ENCODE measurements around the gene RABL3. TPM values are rescaled to one million over a fixed set of nuclear protein-coding genes. Genes with fewer than 3 reads are reported as not detected.

The RABL3 gene
- total RNA-seq, 6 donors from 2014 or later = 4.9 to 20.1 (median 14.2) TPM

GRCh38 chr3:120646771-120647432 lies 95.4 kb downstream of the RABL3 start:
- Histone ChIP-seq H3K27me3 (no peaks in the 10 kb centered on the region), H3K27ac (no peak overlapping the region), H3K9me3 (no peaks in the 10 kb centered on the region), H3K4me1 (no peaks in the 10 kb centered on the region), H3K36me3 (no peaks in the 10 kb centered on the region), H3K4me3 (no peak overlapping the region)
- DNase-seq (no peak), ATAC-seq (ENCODE audit: low FRiP score in 2 of 2) (no peak)
- TF ChIP-seq POLR2AphosphoS5 (IDR thresholded peaks at IDR 0.05) (no peak), CTCF (IDR thresholded peaks at IDR 0.05) (no peak), POLR2A (IDR thresholded peaks at IDR 0.05) (no peak), EP300 (IDR thresholded peaks at IDR 0.05) (no peak)
- whole genome bisulfite sequencing, 2 donors = 84% methylated on average over 5 of the region's 5 CpGs

- WGBS, 2 donors = 60 to 64% methylated on average over 5 of the region's 5 CpGs
- TF ChIP-seq POLR2AphosphoS5 (IDR thresholded peaks at IDR 0.05) = no peak
- TF ChIP-seq EP300 (IDR thresholded peaks at IDR 0.05) = no peak
- TF ChIP-seq CTCF (IDR thresholded peaks at IDR 0.05) = no peak
- no peak for TF ChIP-seq POLR2A (IDR thresholded peaks at IDR 0.05)
- Histone ChIP-seq H3K27me3 (no peaks in the 10 kb centered on the region), H3K36me3 (no peaks in the 10 kb centered on the region), H3K4me3 (no peak overlapping the region), H3K9me3 (no peaks in the 10 kb centered on the region), H3K4me1 (no peaks in the 10 kb centered on the region), H3K27ac (no peak overlapping the region)
- DNase-seq = no peak
- no peak for ATAC-seq (ENCODE audit: low FRiP score in 2 of 2)
Observed at GRCh38 chr3:120645083-120645845, 97.1 kb downstream of the RABL3 start.

- ATAC-seq (ENCODE audit: low FRiP score in 2 of 2) = no peak
- no peaks in the 10 kb centered on the region for H3K4me1 ChIP-seq
- H3K36me3 ChIP-seq = no peaks in the 10 kb centered on the region
- WGBS, 2 donors = 54 to 61% methylated on average over 4 of the region's 4 CpGs
- H3K27ac ChIP-seq = no peak overlapping the region
- H3K27me3 ChIP-seq = no peaks in the 10 kb centered on the region
- DNase-seq = no peak
- H3K4me3 ChIP-seq = no peak overlapping the region
- H3K9me3 ChIP-seq = no peaks in the 10 kb centered on the region
- TF ChIP-seq CTCF (IDR thresholded peaks at IDR 0.05) (no peak), EP300 (IDR thresholded peaks at IDR 0.05) (no peak), POLR2A (IDR thresholded peaks at IDR 0.05) (no peak), POLR2AphosphoS5 (IDR thresholded peaks at IDR 0.05) (no peak)
Observed at GRCh38 chr3:120642368-120642948, 99.9 kb downstream of the RABL3 start.

- H3K9me3 ChIP-seq = no peaks in the 10 kb centered on the region
- no peaks in the 10 kb centered on the region for H3K4me1 ChIP-seq
- WGBS, 2 donors = 94 to 95% methylated on average over 2 of the region's 2 CpGs
- no peak for ATAC-seq (ENCODE audit: low FRiP score in 2 of 2)
- no peak overlapping the region for H3K27ac ChIP-seq
- no peak overlapping the region for H3K4me3 ChIP-seq
- H3K27me3 ChIP-seq = no peaks in the 10 kb centered on the region
- no peak for TF ChIP-seq EP300 (IDR thresholded peaks at IDR 0.05)
- no peak for TF ChIP-seq CTCF (IDR thresholded peaks at IDR 0.05)
- TF ChIP-seq POLR2AphosphoS5 (IDR thresholded peaks at IDR 0.05) = no peak
- TF ChIP-seq POLR2A (IDR thresholded peaks at IDR 0.05) = no peak
- no peak for DNase-seq
- H3K36me3 ChIP-seq = no peaks in the 10 kb centered on the region
Observed at GRCh38 chr3:120641696-120642246, 100.5 kb downstream of the RABL3 start.

All from upper lobe of left lung (tissue), 6 donors.